GM21529 (cell line): Measurements from ENCODE around the gene JAK1.
"Not testable (repeated sequence)": the region's sequence is repeated elsewhere in the genome, so short reads cannot be mapped to it uniquely, and the experiment has no call there.

Experiments
- ATAC-seq: cut with Tn5 transposase; IDR thresholded peaks from one replicate; pipeline ENCODE4 v1.9.1; 2021; ENCODE audit not compliant: unreplicated experiment

Gene JAK1

GRCh38 chr1:64950284-64950809 lies 16.0 kb downstream of the JAK1 start:
- ATAC-seq = no peak

DNA sequence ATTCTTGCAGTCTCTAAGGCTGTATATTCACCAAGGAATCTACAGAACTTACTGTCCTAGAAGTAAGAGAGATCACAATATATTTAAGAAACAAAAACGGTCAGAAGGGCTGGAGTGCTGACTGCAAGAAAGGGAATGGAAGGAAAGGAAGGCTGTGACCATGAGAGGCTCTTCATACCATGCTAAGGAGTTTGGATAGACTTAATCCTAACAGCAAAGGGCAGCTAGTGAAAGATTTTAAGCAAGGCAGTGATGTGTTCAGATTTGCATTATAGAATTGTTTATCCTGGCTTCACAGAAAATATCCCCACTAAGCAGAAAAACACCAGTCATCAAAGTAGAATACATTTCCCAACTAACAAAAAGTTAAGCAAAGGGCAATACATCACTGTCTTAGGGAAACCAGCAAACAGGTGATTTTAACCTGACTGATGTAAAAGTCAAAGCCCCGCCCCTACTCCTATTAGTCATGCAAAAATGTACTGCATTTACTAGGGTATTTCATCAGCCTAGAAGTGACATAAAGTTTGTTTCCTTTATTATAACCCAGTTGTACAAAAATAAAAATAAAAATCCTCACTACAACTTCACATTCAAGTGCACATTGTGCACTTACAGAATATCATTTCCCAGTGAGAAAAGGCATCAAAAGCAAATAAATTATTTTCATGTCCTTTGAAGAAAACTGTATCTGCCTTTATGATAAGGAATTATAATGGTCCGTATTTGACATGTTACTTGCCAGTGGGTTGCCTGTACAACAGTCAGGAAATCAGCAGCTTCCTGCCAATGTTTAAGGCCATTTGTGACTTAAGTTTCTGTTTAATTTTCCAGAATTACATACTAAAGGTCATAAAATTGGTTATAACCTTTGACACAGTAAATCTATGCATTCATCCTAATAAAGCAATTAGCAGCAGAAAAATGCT lies 17.2 kb downstream of the JAK1 start:
- ATAC-seq = no peak

GRCh38 chr1:64948216-64948615 lies 18.1 kb downstream of the JAK1 start:
- ATAC-seq = no peak

DNA sequence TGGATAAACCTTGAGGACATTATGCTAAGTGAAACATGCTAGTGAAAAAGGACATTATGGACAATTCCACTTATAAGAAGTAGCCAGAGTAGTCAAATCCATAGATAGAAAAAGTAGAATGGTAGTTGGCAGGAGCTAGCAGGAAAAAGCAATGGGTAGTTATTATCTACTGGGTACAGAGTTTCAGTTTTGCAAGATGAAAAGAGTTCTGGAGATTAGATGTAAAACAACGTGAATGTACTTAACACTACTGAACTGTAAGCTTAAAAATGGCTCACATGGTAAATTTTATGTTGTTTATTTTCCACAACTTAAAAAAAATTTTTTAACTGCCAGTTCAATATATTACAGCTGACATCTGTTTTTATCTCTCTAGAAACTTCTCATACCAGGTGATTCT lies 19.4 kb downstream of the JAK1 start:
- no peak for ATAC-seq

DNA sequence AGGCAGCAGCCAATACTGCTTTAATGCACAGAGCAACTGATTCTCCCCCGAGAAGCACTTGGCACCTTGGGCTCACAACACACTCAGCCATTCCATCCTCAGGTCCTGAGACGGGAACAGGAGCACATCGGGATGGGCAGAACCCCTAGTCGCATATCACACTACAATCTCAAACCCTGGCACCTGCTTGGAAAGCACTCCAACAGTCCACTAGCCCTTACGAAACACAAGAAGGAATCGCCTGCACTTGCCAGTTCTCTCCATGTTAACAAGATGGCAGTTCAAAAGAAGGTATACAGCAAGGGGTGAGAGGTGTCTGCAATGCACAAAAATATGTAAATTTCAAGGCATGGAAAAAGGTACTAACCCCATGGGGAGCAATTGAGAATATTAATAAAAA lies 21.4 kb downstream of the JAK1 start:
- no peak for ATAC-seq

DNA sequence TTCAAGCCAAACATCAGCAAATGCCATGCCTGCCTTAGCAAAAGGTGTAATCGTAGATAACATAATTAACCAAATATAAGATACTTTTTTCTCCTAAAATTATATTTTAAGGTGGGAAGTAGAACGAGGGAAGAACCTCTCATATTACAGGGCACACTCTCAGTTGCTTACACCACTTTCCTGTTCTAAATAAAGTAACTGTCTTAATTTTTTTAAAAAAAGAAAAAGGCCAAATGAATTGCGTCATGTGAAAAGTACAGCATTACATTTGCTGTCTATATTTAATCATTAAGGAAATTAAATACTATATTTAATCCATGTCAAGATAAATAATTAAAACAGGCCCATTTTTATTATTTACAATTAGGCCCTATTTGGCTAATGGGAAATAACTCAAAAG lies 23.7 kb downstream of the JAK1 start:
- ATAC-seq = no peak

DNA sequence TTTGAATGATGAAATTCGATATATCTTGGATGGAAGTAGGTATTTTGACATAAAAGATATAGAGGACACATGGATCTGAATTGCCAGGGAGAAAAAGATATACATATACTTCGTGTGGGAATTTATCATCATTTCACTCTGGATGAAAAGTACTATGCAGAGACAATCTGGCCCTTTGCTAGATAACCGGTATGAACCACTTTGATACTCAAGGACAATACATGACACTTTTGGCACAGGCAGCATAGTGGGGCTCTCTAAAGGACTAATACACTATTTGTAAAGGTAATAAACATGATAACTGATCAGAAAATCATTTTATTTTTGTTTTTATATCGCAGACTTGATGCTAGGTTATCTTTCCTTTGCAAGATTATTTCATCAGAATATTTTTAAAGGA lies 24.2 kb downstream of the JAK1 start:
- ATAC-seq = no peak

DNA sequence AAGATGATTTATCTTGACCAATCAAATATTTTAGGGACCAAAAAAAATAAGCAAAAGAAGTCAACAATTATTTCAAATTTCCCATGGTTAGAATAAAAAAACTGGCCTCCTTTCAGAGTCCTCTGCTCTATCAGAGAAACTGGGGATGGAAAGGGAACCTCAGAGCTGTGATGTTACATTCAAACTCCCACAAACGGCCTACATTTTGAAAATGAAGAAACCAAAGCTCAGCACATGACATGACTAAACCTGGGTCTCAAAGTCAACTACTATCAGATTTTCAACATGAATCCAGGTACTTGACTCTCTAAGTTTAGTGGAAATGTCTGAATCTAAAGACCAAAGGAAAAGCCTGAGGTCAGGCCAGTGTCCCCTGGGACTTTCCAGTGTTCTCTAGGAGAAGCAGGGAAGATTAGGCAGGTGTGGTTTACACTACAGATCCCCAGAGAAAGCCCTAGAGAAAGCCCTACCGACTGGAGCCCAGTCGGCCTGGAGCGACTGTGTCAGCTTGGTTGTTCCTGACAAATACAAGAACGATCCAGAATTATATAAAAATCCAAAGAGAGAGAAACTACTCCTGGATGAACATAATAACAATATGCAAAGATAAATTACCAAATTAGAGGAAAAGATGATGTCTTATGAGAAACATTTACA lies 24.8 kb downstream of the JAK1 start:
- no peak for ATAC-seq

DNA sequence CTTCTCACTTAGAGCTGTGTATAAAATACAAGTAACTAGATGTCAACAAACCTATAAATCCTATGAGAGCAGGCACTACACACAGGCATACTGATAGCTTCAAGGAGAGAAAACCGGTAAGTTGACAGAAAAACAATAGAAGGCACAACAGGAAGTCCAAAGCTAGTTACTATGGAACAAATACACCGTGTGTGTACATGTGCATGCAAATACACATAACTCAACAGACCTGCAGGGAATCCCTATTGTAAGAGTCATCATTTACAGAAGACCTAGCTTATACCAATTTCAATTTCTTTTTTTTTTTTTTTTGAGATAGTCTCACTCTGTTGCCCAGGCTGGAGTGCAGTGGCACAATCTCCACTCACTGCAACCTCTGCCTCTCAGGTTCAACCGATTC lies 26.3 kb downstream of the JAK1 start:
- ATAC-seq = no peak

GRCh38 chr1:64938991-64939390 lies 27.4 kb downstream of the JAK1 start:
- ATAC-seq = no peak

DNA sequence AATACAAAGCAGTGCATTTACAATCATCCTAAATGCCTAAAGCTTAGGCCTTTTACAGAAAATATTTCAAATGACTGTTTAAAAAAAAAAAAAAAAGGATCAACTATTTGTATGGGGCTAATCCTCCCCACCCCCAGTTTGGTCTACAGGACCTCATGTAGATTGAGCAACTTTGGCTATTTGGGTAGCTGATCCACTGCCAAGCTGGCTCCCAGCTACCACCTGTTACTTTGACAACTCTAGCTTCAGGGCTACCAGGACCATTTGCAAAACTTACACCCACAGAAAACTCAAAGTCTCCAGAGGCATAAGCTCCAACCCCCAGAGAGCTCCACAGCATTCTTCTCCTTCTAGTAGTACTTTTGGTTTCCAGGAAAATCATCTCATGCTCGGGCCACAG lies 29.4 kb downstream of the JAK1 start:
- ATAC-seq = no peak

GRCh38 chr1:64935551-64936155 lies 30.7 kb downstream of the JAK1 start:
- no peak for ATAC-seq

DNA sequence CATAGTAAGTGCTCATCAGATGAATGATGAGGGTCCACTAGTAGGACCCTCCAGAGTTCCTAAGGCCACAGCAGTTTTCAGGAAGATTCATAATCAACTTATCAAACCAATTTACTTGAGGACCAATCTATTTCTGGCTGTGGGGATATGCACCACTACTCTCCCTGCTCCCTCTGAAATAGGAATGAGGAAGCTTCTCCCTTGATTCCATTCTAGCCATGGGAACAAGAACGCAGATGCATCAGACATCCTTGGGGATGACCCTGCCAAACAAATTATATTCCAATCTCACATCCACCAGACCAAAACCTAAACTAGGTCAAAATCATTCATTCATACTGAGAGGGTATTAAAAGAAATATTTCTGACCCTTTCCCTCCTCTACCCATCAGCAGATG lies 31.5 kb downstream of the JAK1 start:
- no peak for ATAC-seq

GRCh38 chr1:64934115-64934877 lies 32.1 kb downstream of the JAK1 start:
- no peak for ATAC-seq

DNA sequence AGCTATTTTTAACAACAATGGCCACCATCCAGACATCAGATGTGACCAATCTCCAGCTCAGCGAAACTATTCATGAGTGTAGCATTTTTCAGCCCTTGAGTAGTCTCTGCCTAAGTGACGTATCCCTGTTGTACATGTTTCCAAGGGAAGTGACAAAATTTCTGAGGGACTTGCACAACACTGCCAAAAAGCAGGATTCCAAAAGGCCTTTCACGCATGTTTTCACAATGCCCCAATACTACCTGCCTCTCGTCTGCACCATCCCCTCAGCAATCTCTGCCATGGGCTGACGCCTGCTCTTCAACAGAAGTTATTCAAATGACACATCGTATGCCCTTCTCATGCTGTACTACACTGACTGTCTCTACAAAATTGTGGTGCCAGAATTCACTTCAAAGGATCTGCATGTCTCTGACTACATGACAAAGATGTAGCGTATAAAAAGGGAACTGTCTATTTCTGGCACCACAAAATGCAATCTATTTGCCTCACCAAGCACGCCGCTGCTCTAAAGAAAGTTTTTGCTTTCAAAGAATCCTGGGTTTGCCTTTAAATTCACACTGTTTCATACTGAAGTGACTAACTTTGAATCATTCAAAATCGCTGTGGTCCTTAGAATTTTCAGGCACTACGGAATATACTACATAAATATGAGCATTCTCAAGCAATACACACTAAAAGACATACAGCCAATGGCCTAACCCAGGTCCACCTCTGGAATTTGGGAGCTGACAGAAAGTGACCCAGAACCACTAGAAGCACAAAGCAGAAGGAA lies 32.9 kb downstream of the JAK1 start:
- ATAC-seq = no peak

- ATAC-seq = no peak
These were observed 33.4 kb downstream of the JAK1 start for GRCh38 chr1:64932962-64933295.

DNA sequence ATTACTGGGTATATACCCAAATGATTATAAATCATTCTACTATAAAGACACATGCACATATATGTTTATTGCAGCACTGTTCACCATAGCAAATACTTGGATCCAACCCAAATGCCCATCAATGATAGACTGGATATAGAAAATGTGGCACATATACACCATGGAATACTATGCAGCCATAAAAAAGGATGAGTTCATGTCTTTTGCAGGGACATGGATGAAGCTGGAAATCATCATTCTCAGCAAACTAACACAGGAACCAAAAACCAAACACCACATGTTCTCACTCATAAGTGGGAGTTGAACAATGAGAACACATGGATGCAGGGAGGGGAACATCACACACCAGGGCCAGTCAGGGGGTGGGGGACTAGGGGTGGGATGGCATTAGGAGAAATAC lies 35.7 kb downstream of the JAK1 start:
- not testable (repeated sequence) for ATAC-seq

GRCh38 chr1:64929221-64929620 lies 37.1 kb downstream of the JAK1 start:
- no peak for ATAC-seq

GRCh38 chr1:64928325-64928724 lies 38.0 kb downstream of the JAK1 start:
- no peak for ATAC-seq

GRCh38 chr1:64925594-64925993 lies 40.8 kb downstream of the JAK1 start:
- ATAC-seq = no peak
